HEK293 (cell line): ENCODE data around the gene VWA3B.

ENCODE experiments used
- INSM2 ChIP-seq: fragments of 450-650 bp; formaldehyde crosslinking; IDR thresholded peaks from 2 replicates; pipeline ENCODE4 v1.5.1; 2016; ENCODE audit warnings: missing biosample characterization, missing genetic modification characterization
- KLF1 ChIP-seq: fragments of 450-650 bp; formaldehyde crosslinking; IDR thresholded peaks from 2 replicates; pipeline ENCODE4 v1.5.1; 2016; ENCODE audit warnings: missing biosample characterization, missing genetic modification characterization
- SP3 ChIP-seq: fragments of 450-650 bp; formaldehyde crosslinking; IDR thresholded peaks from 2 replicates; pipeline ENCODE4 v1.5.1; 2016; ENCODE audit warnings: missing biosample characterization, missing genetic modification characterization
- TCF7L2 ChIP-seq: IDR thresholded peaks from 2 replicates; pipeline ENCODE4 v1.6.1; 2011; ENCODE audit warnings: low read depth, mild to moderate bottlenecking, inconsistent platforms, low read length, moderate library complexity, borderline replicate concordance
- ZBTB17 ChIP-seq: fragments of 450-650 bp; formaldehyde crosslinking; IDR thresholded peaks from 2 replicates; pipeline ENCODE4 v1.5.1; 2016; ENCODE audit warnings: missing biosample characterization, missing genetic modification characterization
- ZBTB21 ChIP-seq: fragments of 450-650 bp; formaldehyde crosslinking; IDR thresholded peaks from 2 replicates; pipeline ENCODE4 v1.5.1; 2017; ENCODE audit warnings: missing biosample characterization, missing genetic modification characterization
- ZBTB48 ChIP-seq: fragments of 450-650 bp; formaldehyde crosslinking; IDR thresholded peaks from 2 replicates; pipeline ENCODE4 v1.5.1; 2016; ENCODE audit warnings: missing biosample characterization, missing genetic modification characterization
- ZBTB49 ChIP-seq: fragments of 450-650 bp; formaldehyde crosslinking; IDR thresholded peaks from 2 replicates; pipeline ENCODE4 v1.5.1; 2016; ENCODE audit warnings: missing biosample characterization, missing genetic modification characterization, low read depth
- ZNF132 ChIP-seq: fragments of 450-650 bp; formaldehyde crosslinking; IDR thresholded peaks from 2 replicates; pipeline ENCODE4 v1.5.1; 2017; ENCODE audit warnings: missing biosample characterization, missing genetic modification characterization, borderline replicate concordance
- ZNF146 ChIP-seq: fragments of 450-650 bp; formaldehyde crosslinking; IDR thresholded peaks from 2 replicates; pipeline ENCODE4 v1.5.1; 2016; ENCODE audit warnings: missing biosample characterization, missing genetic modification characterization
- ZNF175 ChIP-seq: fragments of 450-650 bp; formaldehyde crosslinking; IDR thresholded peaks from 2 replicates; pipeline ENCODE4 v1.5.1; 2016; ENCODE audit warnings: missing biosample characterization, missing genetic modification characterization
- ZNF266 ChIP-seq: fragments of 450-650 bp; formaldehyde crosslinking; IDR thresholded peaks from 2 replicates; pipeline ENCODE4 v1.5.1; 2016; ENCODE audit warnings: missing biosample characterization, missing genetic modification characterization, low read depth
- ZNF274 ChIP-seq, 2 experiments: fragments of 200-500 bp in 1 of 2; fragments of 450-650 bp in 1 of 2; sonication (Bioruptor generic) in 1 of 2; formaldehyde crosslinking in 1 of 2; IDR thresholded peaks; 2 replicates each; pipeline versions ENCODE4 v1.5.1 to v1.6.1; 2014 to 2016; ENCODE audit warnings: borderline replicate concordance in 1 of 2, inconsistent platforms in 1 of 2, low read length in 1 of 2, missing biosample characterization in 1 of 2, missing genetic modification characterization in 1 of 2
- ZNF335 ChIP-seq: fragments of 450-650 bp; formaldehyde crosslinking; conservative IDR thresholded peaks from 2 replicates; pipeline ENCODE4 v1.5.1; 2016; ENCODE audit warnings: missing biosample characterization, missing genetic modification characterization
- ZNF394 ChIP-seq: fragments of 450-650 bp; formaldehyde crosslinking; IDR thresholded peaks from 2 replicates; pipeline ENCODE4 v1.5.1; 2016; ENCODE audit warnings: missing biosample characterization, missing genetic modification characterization, mild to moderate bottlenecking, moderate library complexity, borderline replicate concordance
- ZNF514 ChIP-seq: fragments of 450-650 bp; formaldehyde crosslinking; IDR thresholded peaks from 2 replicates; pipeline ENCODE4 v1.5.1; 2016; ENCODE audit warnings: missing biosample characterization, missing genetic modification characterization
- ZNF549 ChIP-seq: fragments of 450-650 bp; IDR thresholded peaks from 2 replicates; pipeline ENCODE4 v1.5.1; 2018; ENCODE audit warnings: missing biosample characterization, missing genetic modification characterization, mild to moderate bottlenecking, inconsistent platforms, moderate library complexity
- ZNF645 ChIP-seq: fragments of 450-650 bp; formaldehyde crosslinking; IDR thresholded peaks from 2 replicates; pipeline ENCODE4; 2016; ENCODE audit warnings: missing biosample characterization, missing genetic modification characterization
- ZNF692 ChIP-seq: fragments of 450-650 bp; formaldehyde crosslinking; IDR thresholded peaks from 2 replicates; pipeline ENCODE4 v1.5.1; 2016; ENCODE audit warnings: missing biosample characterization, missing genetic modification characterization
- ZSCAN30 ChIP-seq: fragments of 450-650 bp; IDR thresholded peaks from 2 replicates; pipeline ENCODE4 v1.5.1; 2018; ENCODE audit warnings: missing biosample characterization, mild to moderate bottlenecking, missing genetic modification characterization, moderate library complexity
- TF ChIP-seq, protein P1 (sequence below): fragments of 450-650 bp; formaldehyde crosslinking; IDR thresholded peaks from 2 replicates; pipeline ENCODE4 v1.5.0; 2017; ENCODE audit warnings: missing biosample characterization, missing genetic modification characterization, borderline replicate concordance
- TF ChIP-seq, protein P2 (sequence below): fragments of 450-650 bp; formaldehyde crosslinking; IDR thresholded peaks from 2 replicates; pipeline ENCODE4 v1.5.1; 2017; ENCODE audit warnings: missing biosample characterization, missing genetic modification characterization

VWA3B gene

DNA sequence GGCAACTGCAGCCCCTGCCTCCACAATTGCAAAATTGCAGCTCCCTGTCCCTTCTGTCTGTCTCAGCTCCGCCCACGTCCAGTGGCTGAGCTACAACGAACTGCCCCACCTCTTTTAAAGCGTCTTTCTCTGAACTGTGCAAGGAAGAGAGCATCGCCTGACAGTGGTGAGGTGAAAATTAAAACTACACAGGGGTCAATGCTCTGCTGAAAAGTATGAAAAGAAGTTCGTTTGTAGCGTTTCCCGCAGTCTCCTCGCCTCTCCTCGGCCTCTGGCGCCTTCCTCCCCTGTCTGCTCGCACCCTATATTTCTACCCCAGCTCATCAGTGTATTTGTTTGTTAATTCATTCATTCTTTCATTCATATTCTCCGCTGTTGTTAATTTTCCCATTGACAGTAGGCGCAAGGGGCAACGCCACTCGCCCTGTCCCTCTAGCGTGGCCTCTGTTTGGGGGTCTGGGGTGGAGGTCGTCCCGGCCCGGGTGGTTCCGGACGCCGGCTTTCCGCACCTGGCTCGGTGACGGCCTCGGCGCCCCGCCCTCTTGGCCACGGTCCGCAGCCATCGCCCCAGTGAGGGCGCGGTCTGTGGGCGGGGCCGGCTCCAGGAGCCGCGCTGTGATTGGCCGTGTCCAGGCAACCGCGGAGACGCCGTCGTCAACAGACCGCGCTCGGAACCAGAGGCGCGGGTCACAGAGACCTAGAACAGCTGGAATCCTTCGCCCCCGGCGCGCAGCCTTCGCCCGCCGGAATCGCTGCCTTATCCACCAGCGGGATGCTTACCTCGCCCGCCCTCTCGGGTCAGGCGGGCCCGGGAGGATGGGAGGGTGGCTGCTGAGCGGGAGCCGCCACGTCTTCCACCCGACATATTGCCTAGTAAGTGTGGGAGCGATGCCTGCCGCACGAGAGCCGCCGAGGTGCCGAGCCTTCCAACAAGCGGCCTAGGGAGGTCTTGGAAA lies at the start of gene VWA3B (continued):
- TF ChIP-seq ZBTB17 (tag by site-specific recombination) (peak; percentile 64), ZSCAN30 (tag by site-specific recombination) (no peak), ZNF549 (no peak), ZNF146 (tag by site-specific recombination) (no peak), ZNF394 (tag by site-specific recombination) (no peak), ZNF132 (tag by site-specific recombination) (no peak), TCF7L2 (no peak), ZNF175 (tag by site-specific recombination) (no peak), ZBTB49 (tag by site-specific recombination) (no peak), ZNF514 (tag by site-specific recombination) (no peak), SP3 (tag by site-specific recombination) (peak; percentile 72), ZNF266 (tag by site-specific recombination) (no peak), ZBTB48 (tag by site-specific recombination) (no peak), ZNF274 (IDR thresholded peaks at IDR 0.05; ENCODE audit: low read length) (no peak), ZNF274 (tag by site-specific recombination; IDR thresholded peaks at IDR 0.05; ENCODE audit: borderline replicate concordance) (no peak), ZNF692 (tag by site-specific recombination) (peak; percentile 53; the same call in 1 of the 2 replicates), ZNF335 (tag by site-specific recombination) (peak; percentile 29; the same call in 1 of the 2 replicates), KLF1 (tag by site-specific recombination) (peak; percentile 46; the same call in 1 of the 2 replicates), ZNF645 (tag by site-specific recombination) (no peak), ZBTB21 (no peak), INSM2 (no peak)
- TF ChIP-seq, protein P1, sequence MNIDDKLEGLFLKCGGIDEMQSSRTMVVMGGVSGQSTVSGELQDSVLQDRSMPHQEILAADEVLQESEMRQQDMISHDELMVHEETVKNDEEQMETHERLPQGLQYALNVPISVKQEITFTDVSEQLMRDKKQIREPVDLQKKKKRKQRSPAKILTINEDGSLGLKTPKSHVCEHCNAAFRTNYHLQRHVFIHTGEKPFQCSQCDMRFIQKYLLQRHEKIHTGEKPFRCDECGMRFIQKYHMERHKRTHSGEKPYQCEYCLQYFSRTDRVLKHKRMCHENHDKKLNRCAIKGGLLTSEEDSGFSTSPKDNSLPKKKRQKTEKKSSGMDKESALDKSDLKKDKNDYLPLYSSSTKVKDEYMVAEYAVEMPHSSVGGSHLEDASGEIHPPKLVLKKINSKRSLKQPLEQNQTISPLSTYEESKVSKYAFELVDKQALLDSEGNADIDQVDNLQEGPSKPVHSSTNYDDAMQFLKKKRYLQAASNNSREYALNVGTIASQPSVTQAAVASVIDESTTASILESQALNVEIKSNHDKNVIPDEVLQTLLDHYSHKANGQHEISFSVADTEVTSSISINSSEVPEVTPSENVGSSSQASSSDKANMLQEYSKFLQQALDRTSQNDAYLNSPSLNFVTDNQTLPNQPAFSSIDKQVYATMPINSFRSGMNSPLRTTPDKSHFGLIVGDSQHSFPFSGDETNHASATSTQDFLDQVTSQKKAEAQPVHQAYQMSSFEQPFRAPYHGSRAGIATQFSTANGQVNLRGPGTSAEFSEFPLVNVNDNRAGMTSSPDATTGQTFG, result no peak
- TF ChIP-seq, protein P2, sequence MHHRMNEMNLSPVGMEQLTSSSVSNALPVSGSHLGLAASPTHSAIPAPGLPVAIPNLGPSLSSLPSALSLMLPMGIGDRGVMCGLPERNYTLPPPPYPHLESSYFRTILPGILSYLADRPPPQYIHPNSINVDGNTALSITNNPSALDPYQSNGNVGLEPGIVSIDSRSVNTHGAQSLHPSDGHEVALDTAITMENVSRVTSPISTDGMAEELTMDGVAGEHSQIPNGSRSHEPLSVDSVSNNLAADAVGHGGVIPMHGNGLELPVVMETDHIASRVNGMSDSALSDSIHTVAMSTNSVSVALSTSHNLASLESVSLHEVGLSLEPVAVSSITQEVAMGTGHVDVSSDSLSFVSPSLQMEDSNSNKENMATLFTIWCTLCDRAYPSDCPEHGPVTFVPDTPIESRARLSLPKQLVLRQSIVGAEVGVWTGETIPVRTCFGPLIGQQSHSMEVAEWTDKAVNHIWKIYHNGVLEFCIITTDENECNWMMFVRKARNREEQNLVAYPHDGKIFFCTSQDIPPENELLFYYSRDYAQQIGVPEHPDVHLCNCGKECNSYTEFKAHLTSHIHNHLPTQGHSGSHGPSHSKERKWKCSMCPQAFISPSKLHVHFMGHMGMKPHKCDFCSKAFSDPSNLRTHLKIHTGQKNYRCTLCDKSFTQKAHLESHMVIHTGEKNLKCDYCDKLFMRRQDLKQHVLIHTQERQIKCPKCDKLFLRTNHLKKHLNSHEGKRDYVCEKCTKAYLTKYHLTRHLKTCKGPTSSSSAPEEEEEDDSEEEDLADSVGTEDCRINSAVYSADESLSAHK (tag by site-specific recombination), result no peak
